SU-DHL-6 (cell line): Measurements from ENCODE around the gene SETBP1.

Experiments
- EZH2phosphoT487 ChIP-seq: fragments of 200-600 bp; sonication (generic), shearing (Covaris generic); conservative IDR thresholded peaks from 2 replicates; pipeline ENCODE4 v1.6.1; 2018; ENCODE audit warnings: mild to moderate bottlenecking, antibody characterized with exemption, low read length, moderate library complexity, mixed read lengths
- TF ChIP-seq, protein P1 (sequence below): fragments of 200-600 bp; sonication (generic); IDR thresholded peaks from one replicate; pipeline ENCODE4 v1.5.1; 2017; ENCODE audit warnings: antibody characterized with exemption, mild to moderate bottlenecking, low read length, moderate library complexity; ENCODE audit not compliant: insufficient read depth, poor library complexity, severe bottlenecking

DNA sequence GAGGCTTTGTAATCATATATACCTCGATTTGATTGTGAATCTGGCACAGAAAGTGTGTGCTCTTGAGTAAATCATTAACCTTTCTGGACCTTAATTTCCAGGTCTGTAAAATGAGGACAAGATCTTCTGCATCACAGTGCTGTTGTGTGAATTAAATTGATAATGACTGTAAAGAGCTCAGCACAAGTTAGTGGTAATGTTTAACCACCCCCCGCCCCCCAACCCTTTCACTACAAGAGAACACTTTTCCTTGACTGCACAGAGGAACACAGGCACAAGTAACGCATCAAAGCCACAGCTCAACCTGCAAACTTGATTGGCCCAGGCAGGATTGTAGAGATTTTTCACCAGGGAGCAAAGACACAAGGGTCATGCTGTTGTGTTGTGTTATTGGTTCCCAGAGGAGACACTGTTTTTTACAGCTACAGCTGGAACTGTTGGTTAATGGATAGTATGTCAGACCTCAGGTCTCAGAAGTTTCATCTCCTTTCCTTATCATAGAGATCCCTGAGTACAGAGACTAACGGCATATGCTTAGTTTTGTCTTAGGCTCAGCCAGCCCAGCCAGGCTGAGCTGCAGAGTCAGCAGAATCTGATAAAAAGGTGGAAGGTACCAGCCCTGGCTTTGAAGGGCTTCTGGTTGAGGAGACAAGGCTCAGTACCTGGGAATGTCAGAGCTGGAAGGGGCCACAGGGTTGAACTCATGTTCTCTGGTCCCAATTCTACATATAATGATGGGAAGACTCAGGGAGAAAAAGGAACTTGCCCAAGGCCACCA is 10.6 kb downstream of the SETBP1 start:
- TF ChIP-seq, protein P1, sequence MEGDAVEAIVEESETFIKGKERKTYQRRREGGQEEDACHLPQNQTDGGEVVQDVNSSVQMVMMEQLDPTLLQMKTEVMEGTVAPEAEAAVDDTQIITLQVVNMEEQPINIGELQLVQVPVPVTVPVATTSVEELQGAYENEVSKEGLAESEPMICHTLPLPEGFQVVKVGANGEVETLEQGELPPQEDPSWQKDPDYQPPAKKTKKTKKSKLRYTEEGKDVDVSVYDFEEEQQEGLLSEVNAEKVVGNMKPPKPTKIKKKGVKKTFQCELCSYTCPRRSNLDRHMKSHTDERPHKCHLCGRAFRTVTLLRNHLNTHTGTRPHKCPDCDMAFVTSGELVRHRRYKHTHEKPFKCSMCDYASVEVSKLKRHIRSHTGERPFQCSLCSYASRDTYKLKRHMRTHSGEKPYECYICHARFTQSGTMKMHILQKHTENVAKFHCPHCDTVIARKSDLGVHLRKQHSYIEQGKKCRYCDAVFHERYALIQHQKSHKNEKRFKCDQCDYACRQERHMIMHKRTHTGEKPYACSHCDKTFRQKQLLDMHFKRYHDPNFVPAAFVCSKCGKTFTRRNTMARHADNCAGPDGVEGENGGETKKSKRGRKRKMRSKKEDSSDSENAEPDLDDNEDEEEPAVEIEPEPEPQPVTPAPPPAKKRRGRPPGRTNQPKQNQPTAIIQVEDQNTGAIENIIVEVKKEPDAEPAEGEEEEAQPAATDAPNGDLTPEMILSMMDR: no peak
- no peak for TF ChIP-seq EZH2phosphoT487
